Measurements from ENCODE around the gene KLF14. TPM values are rescaled to one million over a fixed set of nuclear protein-coding genes. Genes with fewer than 3 reads are reported as not detected.
A peak's percentile ranks its signal among the peaks of the same experiment; 100 is the strongest.
"Not testable (repeated sequence)": the region's sequence is repeated elsewhere in the genome, so short reads cannot be mapped to it uniquely, and the experiment has no call there.

KLF14 gene
- not detected for total RNA-seq (ENCODE audit: unreplicated experiment)
- long read RNA-seq, result 0 reads

- Mint-ChIP-seq H3K27ac (ENCODE audit: unreplicated experiment) (no peak within 1 kb of the TSS), H3K4me3 (ENCODE audit: unreplicated experiment) (peak within 1 kb of the TSS; percentile 88), H3K27me3 (ENCODE audit: unreplicated experiment) (peaks cover 24% of the 10 kb centered on the region), H3K36me3 (ENCODE audit: low read depth, unreplicated experiment) (peaks cover 8% of the 10 kb centered on the region), H3K4me1 (ENCODE audit: unreplicated experiment) (no peaks in the 10 kb centered on the region), H3K9me3 (ENCODE audit: unreplicated experiment) (no peaks in the 10 kb centered on the region)
- no peak for TF ChIP-seq CTCF (IDR thresholded peaks at IDR 0.05; ENCODE audit: unreplicated experiment)
- peak; percentile 45 for DNase-seq (ENCODE audit: low spot score)
Observed at GRCh38 chr7:130733931-130734814, at the start of gene KLF14. TSS of gene KLF14 (minus strand) at chr7:130734207. CDS start at chr7:130734033, 174 bp downstream.

- Mint-ChIP-seq H3K4me3 (ENCODE audit: unreplicated experiment) (no peak overlapping the region), H3K27me3 (ENCODE audit: unreplicated experiment) (no peaks in the 10 kb centered on the region), H3K4me1 (ENCODE audit: unreplicated experiment) (no peaks in the 10 kb centered on the region), H3K36me3 (ENCODE audit: low read depth, unreplicated experiment) (no peaks in the 10 kb centered on the region), H3K27ac (ENCODE audit: unreplicated experiment) (no peak overlapping the region), H3K9me3 (ENCODE audit: unreplicated experiment) (no peaks in the 10 kb centered on the region)
- TF ChIP-seq CTCF (IDR thresholded peaks at IDR 0.05; ENCODE audit: unreplicated experiment), result no peak
- no peak for DNase-seq (ENCODE audit: low spot score)
Observed at GRCh38 chr7:130781346-130781745, 47.3 kb upstream of the KLF14 start.

- no peak for TF ChIP-seq CTCF (IDR thresholded peaks at IDR 0.05; ENCODE audit: unreplicated experiment)
- H3K4me3 Mint-ChIP-seq (ENCODE audit: unreplicated experiment), result no peak overlapping the region
Observed at GRCh38 chr7:130777426-130777825, 43.4 kb upstream of the KLF14 start.

GRCh38 chr7:130772456-130772855 is 38.4 kb upstream of the KLF14 start:
- peaks cover 10% of the 10 kb centered on the region for H3K9me3 Mint-ChIP-seq (ENCODE audit: unreplicated experiment)
- DNase-seq (ENCODE audit: low spot score); H3K36me3 Mint-ChIP-seq (ENCODE audit: low read depth, unreplicated experiment); H3K27ac Mint-ChIP-seq (ENCODE audit: unreplicated experiment); H3K4me1 Mint-ChIP-seq (ENCODE audit: unreplicated experiment); H3K4me3 Mint-ChIP-seq (ENCODE audit: unreplicated experiment); H3K27me3 Mint-ChIP-seq (ENCODE audit: unreplicated experiment): not testable (repeated sequence)

More at GRCh38 chr7:130777426-130777825, 43.4 kb upstream of the KLF14 start:
- Mint-ChIP-seq H3K9me3 (ENCODE audit: unreplicated experiment) (no peaks in the 10 kb centered on the region), H3K27ac (ENCODE audit: unreplicated experiment) (no peak overlapping the region), H3K36me3 (ENCODE audit: low read depth, unreplicated experiment) (no peaks in the 10 kb centered on the region), H3K4me1 (ENCODE audit: unreplicated experiment) (no peaks in the 10 kb centered on the region), H3K27me3 (ENCODE audit: unreplicated experiment) (peaks cover 1% of the 10 kb centered on the region)
- DNase-seq (ENCODE audit: low spot score), result no peak

- H3K27me3 Mint-ChIP-seq (ENCODE audit: unreplicated experiment), result peaks cover 4% of the 10 kb centered on the region
- peaks cover 10% of the 10 kb centered on the region for H3K9me3 Mint-ChIP-seq (ENCODE audit: unreplicated experiment)
- no peaks in the 10 kb centered on the region for H3K4me1 Mint-ChIP-seq (ENCODE audit: unreplicated experiment)
- H3K4me3 Mint-ChIP-seq (ENCODE audit: unreplicated experiment), result no peak overlapping the region
- peaks cover 6% of the 10 kb centered on the region for H3K36me3 Mint-ChIP-seq (ENCODE audit: low read depth, unreplicated experiment)
- DNase-seq (ENCODE audit: low spot score), result no peak
- no peak overlapping the region for H3K27ac Mint-ChIP-seq (ENCODE audit: unreplicated experiment)
- TF ChIP-seq CTCF (IDR thresholded peaks at IDR 0.05; ENCODE audit: unreplicated experiment), result no peak
Observed at GRCh38 chr7:130768854-130769253, 34.8 kb upstream of the KLF14 start.

GRCh38 chr7:130764569-130764968 is 30.6 kb upstream of the KLF14 start:
- not testable (repeated sequence) for H3K27ac Mint-ChIP-seq (ENCODE audit: unreplicated experiment); H3K4me1 Mint-ChIP-seq (ENCODE audit: unreplicated experiment); H3K4me3 Mint-ChIP-seq (ENCODE audit: unreplicated experiment); DNase-seq (ENCODE audit: low spot score); H3K27me3 Mint-ChIP-seq (ENCODE audit: unreplicated experiment); H3K9me3 Mint-ChIP-seq (ENCODE audit: unreplicated experiment); H3K36me3 Mint-ChIP-seq (ENCODE audit: low read depth, unreplicated experiment)
